Inflammatory macrophage treated with lipopolysaccharide for 4 hours (primary cell): ENCODE data around the gene LRSAM1.

ENCODE experiments used
- DNase-seq: peaks from one replicate; pipeline ENCODE4 v3.0.0-alpha.2; 2020

The LRSAM1 gene

DNA sequence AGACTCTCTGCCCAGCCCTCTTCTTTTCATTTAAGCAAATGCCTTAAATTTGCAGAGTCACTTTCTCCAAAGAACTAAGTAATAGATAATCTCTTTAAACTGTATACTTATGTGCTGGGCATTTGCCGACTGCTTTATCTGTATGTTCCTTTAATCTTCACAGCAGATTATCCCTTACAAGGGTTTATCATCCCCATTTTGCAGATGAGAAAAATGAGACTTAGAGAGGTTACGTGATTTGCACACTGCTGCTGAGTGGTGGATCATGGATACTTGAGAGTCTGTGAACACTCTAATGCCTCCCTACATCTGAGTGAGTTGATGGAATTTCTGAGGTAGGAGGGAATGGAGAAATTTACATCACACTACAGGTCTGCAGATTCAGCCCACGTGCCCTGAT, 23.0 kb upstream of the LRSAM1 start:
- no peak for DNase-seq

- no peak for DNase-seq
These were observed 20.9 kb upstream of the LRSAM1 start for GRCh38 chr9:127430415-127430814.

DNA sequence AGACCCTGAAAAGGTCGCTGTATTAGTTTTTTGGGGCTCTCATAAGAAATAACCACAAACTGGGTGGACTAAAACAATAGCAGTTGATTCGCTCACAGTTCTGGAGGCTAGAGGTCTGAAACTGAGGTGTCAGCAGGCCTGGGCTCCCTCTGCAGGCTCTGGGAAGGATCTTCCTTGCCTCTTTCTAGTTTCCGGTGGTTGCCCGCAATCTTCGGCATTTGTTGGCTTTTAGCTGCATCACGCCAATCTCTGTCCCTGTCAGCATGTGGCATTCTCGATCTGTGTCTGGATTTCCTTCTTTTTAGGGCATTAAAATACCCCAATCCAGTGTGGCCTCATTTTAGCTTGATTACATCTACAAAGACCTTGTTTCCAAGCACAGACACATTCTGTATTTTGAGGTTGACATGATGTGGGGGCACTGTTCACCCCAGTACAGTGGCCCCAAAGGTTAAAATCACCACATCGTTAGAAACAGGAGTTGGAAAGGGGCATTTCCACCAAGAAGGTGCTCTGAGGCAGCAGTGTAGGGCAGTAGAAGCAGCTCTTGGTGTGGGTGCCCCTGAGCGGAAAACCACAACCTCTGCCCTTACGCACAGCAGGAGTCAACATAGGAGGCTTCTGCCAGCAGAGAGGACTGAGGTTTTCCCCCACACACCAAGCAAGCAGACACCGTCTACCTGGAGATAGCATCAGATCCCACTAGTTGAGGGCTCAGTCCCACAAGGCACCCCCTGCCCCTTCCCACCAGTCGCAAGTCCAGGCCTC, 13.6 kb upstream of the LRSAM1 start:
- no peak for DNase-seq

DNA sequence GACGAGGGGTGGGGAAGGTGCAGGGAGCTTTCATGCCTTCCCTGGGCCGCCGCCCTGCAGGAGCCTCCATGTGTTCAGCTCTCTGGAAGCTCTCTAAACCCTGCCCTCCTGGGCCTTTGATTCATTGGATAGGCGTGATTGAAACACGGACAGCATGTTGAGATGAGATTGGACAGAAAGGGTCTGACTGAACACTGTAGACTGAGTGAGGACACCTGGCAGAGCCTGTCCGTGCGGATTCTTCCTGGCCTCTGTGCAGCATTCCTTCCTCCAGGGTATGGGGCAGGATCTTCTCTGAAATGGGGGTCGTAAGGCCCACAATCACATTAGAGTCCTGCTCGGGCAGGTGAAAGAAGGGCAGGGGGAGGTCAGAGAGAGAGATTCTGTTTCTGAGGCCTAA, 12.9 kb upstream of the LRSAM1 start:
- no peak for DNase-seq

DNA sequence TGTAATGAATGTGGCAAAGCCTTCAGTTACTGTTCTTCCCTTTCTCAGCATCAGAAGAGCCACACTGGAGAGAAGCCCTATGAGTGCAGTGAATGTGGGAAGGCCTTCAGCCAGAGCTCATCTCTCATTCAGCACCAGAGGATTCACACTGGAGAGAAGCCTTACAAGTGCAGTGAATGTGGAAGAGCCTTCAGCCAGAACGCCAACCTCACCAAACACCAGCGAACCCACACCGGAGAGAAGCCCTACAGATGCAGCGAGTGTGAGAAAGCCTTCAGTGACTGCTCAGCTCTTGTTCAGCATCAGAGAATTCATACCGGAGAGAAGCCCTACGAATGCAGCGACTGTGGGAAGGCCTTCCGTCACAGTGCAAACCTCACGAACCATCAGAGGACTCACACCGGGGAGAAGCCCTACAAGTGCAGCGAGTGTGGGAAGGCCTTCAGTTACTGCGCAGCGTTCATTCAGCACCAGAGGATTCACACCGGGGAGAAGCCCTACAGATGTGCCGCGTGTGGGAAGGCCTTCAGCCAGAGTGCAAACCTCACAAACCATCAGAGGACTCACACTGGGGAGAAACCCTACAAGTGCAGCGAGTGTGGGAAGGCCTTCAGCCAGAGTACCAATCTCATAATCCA, 6.9 kb upstream of the LRSAM1 start:
- no peak for DNase-seq

DNA sequence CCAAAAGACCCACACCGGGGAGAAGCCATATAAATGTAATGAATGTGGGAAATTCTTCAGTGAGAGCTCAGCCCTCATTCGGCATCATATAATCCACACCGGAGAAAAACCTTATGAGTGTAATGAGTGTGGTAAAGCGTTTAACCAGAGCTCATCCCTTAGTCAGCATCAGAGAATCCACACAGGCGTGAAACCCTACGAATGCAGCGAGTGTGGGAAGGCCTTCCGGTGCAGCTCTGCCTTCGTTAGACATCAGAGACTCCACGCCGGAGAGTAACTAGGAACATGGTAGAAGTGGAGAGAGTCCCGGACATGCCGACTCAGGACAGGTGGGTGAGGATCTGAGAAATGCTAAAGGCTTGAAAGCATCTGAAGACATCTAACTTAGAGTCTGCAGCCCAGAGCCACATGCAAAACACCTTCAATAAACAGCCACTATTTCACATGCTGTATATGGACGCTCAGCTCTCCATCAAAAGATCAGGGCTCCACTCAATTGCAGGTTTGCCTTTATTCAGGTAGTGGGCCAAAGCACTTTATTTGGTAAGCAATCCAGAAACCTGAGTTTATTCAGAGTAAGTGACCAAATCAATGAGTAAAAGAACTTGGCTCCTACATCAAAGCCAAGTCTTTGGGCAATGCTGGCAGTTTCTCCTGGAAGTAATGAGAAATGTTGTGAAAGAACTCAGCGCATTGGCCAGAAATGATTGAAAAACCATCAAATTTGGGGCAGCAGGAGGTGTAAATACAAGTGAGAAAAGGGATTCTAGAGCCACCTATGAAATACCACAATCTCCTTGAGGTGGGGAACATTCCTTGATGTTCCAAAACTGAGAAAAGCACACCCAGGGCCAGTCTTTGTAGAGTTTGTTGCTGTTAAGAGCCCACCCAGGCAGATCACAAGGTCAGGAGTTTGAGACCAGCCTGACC, 6.1 kb upstream of the LRSAM1 start:
- DNase-seq = no peak

GRCh38 chr9:127445851-127446712, 5.2 kb upstream of the LRSAM1 start:
- no peak for DNase-seq

GRCh38 chr9:127446713-127447415, 4.4 kb upstream of the LRSAM1 start:
- DNase-seq = no peak

DNA sequence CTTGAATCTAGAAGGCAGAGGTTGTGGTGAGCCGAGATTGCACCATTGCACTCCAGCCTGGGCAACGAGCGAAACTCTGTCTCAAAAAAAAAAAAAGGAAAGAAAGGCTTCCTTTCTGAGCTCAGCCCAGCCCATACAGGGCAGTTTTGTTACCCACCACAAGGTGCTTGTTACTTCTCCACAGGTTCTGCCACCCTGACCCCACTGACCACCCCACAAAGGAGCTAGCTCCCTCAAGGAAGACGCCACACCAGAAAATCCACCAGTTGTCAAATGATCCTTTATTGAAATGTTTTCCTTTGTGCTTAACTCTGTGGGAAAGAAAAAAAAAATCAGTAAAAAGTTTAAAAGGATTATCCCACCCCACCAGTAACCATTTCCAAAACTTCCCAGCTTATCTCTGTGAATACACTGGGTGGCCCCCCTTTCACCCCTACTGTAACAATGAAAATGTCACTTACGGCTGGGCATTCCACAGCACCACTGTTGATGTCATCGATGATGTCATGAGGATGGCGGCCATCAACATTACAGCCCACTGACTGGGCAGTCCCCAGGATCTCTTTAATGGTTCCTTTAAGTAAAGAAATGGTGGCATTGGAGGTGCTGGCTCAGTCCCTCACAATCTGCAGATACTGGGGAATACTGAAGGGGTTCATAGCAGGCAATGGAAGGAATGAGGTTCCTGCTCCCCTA, 3.7 kb upstream of the LRSAM1 start:
- DNase-seq = peak; percentile 27

DNA sequence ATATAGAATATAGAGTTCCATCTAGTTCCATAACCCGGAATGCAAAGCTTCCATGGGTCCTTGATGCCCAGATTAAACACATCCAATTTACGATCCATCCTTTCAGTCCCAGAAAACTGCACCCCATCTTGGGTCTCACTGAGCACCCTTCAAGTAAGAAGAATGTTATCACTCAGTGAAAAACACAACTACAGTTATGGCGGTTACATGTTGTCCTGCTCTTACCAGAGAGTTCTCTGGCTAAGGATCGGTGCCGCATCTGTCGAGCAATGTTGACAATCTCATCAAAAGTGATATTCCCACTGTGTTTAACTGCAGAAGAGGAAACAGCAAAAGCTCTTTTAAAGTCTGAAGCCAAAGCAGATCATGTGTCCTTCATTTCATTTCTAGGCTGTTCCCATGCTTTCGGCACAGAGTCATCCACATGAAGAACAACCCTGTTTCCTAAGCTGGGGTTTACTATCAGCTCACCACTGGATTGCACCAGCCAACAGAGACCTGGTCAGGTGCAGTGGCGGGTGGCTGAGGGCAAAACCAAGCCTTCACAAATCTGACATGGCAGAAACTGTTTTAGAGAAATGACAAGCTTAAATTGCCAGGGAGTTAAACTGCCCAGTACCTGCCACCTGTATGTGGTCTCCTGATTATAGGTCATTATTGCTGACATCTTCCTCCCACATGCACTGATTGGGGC, 3.1 kb upstream of the LRSAM1 start:
- no peak for DNase-seq

- DNase-seq = no peak
These were observed 1.9 kb upstream of the LRSAM1 start for GRCh38 chr9:127449332-127449966.

DNA sequence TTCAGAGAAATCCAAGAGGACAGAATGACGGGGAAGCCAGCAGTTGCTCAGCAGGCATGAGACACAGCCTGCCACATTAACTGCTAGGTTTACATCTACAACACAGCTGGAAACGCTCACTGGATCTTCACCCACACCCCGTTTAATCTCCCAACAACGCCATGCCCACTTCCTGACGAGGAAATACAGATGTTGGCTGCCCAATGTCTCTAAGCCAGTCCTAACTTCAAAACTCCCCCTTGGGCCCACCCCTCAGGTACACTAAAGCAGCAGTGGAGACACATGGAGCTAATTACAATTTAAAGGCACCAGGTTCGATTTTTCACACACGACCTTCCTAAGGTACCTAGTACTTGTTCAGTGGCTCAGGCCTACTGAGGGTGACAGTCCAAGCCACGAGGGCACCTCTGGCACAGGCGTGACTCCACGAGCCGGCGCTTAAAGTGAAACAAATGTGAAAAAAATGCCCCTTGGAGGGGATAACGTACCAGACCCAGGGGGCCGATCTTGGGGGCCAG, 1.0 kb upstream of the LRSAM1 start:
- peak; percentile 27 for DNase-seq

DNA sequence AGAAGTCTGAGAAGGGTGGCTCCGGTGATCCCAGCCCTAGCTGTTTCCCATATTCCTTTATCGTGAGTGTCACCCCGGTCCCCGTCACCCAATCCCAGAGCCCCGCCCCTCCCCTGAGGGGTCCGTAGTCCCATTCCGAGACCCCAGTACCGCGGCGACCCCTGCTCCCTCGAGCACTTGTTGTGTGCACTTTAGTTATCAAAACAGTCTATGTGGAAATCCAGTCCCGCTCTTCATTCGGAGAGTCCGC, 223 bp downstream of the LRSAM1 start:
- no peak for DNase-seq

- peak; percentile 60 for DNase-seq
These were observed 747 bp downstream of the LRSAM1 start for GRCh38 chr9:127451858-127452656.

DNA sequence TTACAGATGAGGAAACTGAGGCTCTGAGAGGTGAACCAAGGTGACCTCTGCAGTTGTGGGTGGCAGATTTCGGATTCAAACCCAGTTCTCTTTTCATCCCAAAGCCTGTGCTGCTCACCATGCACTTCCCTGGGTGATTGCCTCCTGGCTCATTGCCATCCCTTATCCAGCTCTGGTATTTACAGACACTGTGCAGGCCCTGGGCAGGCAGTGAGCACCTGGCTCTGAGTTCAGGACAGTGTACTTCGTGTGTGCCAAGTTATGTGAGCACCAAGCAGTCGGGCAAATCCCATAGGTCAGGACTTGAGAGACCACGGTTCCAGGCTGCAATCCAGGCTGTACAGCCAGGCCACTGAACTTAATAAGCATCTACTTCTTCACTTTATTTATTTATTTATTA, 1.4 kb downstream of the LRSAM1 start:
- DNase-seq = no peak

GRCh38 chr9:127455324-127455992, 4.1 kb downstream of the LRSAM1 start:
- DNase-seq = peak; percentile 81

DNA sequence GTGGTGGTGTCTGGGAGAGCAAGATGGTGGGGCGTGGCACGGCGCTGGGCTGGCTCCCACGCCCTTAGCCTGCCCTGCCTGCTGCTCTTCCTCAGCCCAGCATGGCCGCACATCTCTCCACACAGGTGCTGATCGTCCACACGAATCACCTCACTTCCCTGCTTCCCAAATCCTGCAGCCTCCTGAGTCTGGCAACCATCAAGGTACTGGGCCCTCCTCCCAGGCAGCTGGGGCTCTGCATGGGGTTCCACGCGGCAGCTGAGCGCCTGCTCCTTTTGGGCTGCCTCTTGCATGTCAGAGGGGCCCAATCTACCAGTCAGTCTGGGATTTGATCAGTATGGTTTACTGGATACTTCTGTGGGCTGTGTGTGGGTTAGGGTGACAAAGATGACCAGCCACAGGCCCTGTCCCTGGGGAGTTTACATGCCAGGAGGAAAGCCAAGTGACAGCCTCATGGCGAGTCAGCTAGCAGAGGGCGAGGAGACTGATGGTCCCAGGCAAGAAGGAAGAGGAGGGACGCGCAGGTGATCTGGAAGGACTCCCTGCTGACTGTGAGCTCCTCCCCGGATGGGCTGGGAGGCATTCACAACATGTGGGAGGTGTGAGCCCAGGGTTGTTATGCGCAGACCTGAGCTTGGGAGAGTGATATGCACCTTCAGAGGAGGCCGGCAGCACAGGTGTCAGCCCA, 6.0 kb downstream of the LRSAM1 start:
- no peak for DNase-seq

DNA sequence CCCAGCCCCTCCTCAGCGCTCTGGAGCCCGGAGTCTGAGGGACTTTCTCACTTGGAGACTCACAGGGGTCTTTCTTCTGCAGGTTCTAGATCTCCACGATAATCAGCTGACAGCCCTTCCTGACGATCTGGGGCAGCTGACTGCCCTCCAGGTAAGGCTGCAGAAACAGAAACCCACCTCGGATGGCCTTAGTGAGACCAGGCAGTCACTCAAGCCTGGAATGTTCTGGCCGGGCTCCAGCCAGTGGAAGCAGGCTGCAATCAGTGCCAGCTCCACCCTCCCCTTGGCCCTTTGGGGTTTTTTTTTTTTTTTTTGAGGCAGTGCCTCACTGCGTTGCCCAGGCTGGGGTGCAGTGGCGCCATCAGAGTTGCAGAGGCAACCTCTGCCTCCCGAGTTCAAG, 7.6 kb downstream of the LRSAM1 start:
- no peak for DNase-seq
